Measurements from ENCODE around the gene DPAGT1. TPM values are rescaled to one million over a fixed set of nuclear protein-coding genes. Genes with fewer than 3 reads are reported as not detected.
A peak's percentile ranks its signal among the peaks of the same experiment; 100 is the strongest.

DPAGT1 gene
- total RNA-seq, 1 donor, result 22.1 TPM

GRCh38 chr11:119092880-119093842 is 8.5 kb downstream of the DPAGT1 start:
- Histone ChIP-seq H3K27me3 (ENCODE audit: insufficient read depth, low read length) (no peaks in the 10 kb centered on the region), H3K36me3 (ENCODE audit: insufficient read depth, low read length) (peaks cover 63% of the 10 kb centered on the region)

GRCh38 chr11:119091966-119092879 is 9.4 kb downstream of the DPAGT1 start:
- Histone ChIP-seq H3K36me3 (ENCODE audit: insufficient read depth, low read length) (peaks cover 53% of the 10 kb centered on the region), H3K27me3 (ENCODE audit: insufficient read depth, low read length) (no peaks in the 10 kb centered on the region), H4K20me1 (ENCODE audit: insufficient read depth, low read length) (peaks cover 15% of the 10 kb centered on the region), H3K4me1 (ENCODE audit: insufficient read depth, low read length) (peaks cover 19% of the 10 kb centered on the region), H3K4me2 (ENCODE audit: insufficient read depth, low read length) (peak overlapping the region; percentile 93), H3K27ac (ENCODE audit: low read depth, low read length) (peak overlapping the region; percentile 80), H3K9me3 (ENCODE audit: low read depth, low read length) (no peaks in the 10 kb centered on the region), H3K79me2 (ENCODE audit: insufficient read depth, low read length) (peaks cover 47% of the 10 kb centered on the region), H3K4me3 (ENCODE audit: insufficient read depth, low read length) (no peak overlapping the region), H2AFZ (ENCODE audit: low read length) (no peak overlapping the region)
- DNase-seq (ENCODE audit: insufficient read length, low spot score, missing footprints), result peak; percentile 60
- no peak for TF ChIP-seq CTCF (IDR thresholded peaks at IDR 0.05; ENCODE audit: extremely low read depth, low read depth, low read length)

More at GRCh38 chr11:119092880-119093842, 8.5 kb downstream of the DPAGT1 start:
- Histone ChIP-seq H3K27ac (ENCODE audit: low read depth, low read length) (peak overlapping the region; percentile 80), H3K4me3 (ENCODE audit: insufficient read depth, low read length) (peak overlapping the region; percentile 88), H4K20me1 (ENCODE audit: insufficient read depth, low read length) (peaks cover 15% of the 10 kb centered on the region), H3K79me2 (ENCODE audit: insufficient read depth, low read length) (peaks cover 39% of the 10 kb centered on the region), H3K4me1 (ENCODE audit: insufficient read depth, low read length) (peaks cover 19% of the 10 kb centered on the region), H3K4me2 (ENCODE audit: insufficient read depth, low read length) (peak overlapping the region; percentile 93), H3K9me3 (ENCODE audit: low read depth, low read length) (no peaks in the 10 kb centered on the region), H2AFZ (ENCODE audit: low read length) (no peak overlapping the region)
- peak; percentile 35 for DNase-seq (ENCODE audit: insufficient read length, low spot score, missing footprints)
- no peak for TF ChIP-seq CTCF (IDR thresholded peaks at IDR 0.05; ENCODE audit: extremely low read depth, low read depth, low read length)

- no peak for DNase-seq (ENCODE audit: insufficient read length, low spot score, missing footprints)
- Histone ChIP-seq H2AFZ (ENCODE audit: low read length) (no peak overlapping the region), H3K4me3 (ENCODE audit: insufficient read depth, low read length) (no peak overlapping the region), H3K36me3 (ENCODE audit: insufficient read depth, low read length) (peaks cover 43% of the 10 kb centered on the region), H3K4me2 (ENCODE audit: insufficient read depth, low read length) (no peak overlapping the region), H3K9me3 (ENCODE audit: low read depth, low read length) (no peaks in the 10 kb centered on the region), H3K27ac (ENCODE audit: low read depth, low read length) (no peak overlapping the region), H3K79me2 (ENCODE audit: insufficient read depth, low read length) (peaks cover 55% of the 10 kb centered on the region), H3K27me3 (ENCODE audit: insufficient read depth, low read length) (no peaks in the 10 kb centered on the region), H3K4me1 (ENCODE audit: insufficient read depth, low read length) (peaks cover 19% of the 10 kb centered on the region), H4K20me1 (ENCODE audit: insufficient read depth, low read length) (peaks cover 15% of the 10 kb centered on the region)
- TF ChIP-seq CTCF (IDR thresholded peaks at IDR 0.05; ENCODE audit: extremely low read depth, low read depth, low read length), result no peak
Measured at GRCh38 chr11:119091178-119091577, 10.5 kb downstream of the DPAGT1 start.
